Adrenal gland (tissue), 12 donors: Measurements from ENCODE around the gene RASA2. TPM values are rescaled to one million over a fixed set of nuclear protein-coding genes. Genes with fewer than 3 reads are reported as not detected.

Source experiments
- DNase-seq, 7 donors: peaks; one replicate each; pipeline ENCODE4 v3.0.0-alpha.2; 2019 to 2020
- H3K27ac ChIP-seq, 5 donors: fragments of 200-600 bp; sonication (generic) in 4 of 5; 1 replicate in 3 of 5; 2 replicates in 2 of 5; pipeline versions ENCODE4 v1.5.1 to v1.8.0; 2016 to 2020; ENCODE audit warnings: mild to moderate bottlenecking in 1 of 5
- H3K27me3 ChIP-seq: fragments of 200-600 bp; 2 replicates; pipeline ENCODE4 v1.8.0; 2021
- H3K36me3 ChIP-seq, 2 donors: fragments of 200-600 bp; replicated peaks in 1 of 2; 1 replicate in 1 of 2; 2 replicates in 1 of 2; pipeline versions ENCODE4 v1.5.1 to v1.8.0; 2018 to 2022
- H3K4me1 ChIP-seq, 2 donors: fragments of 200-600 bp; replicated peaks in 1 of 2; 1 replicate in 1 of 2; 2 replicates in 1 of 2; pipeline versions ENCODE4 v1.5.1 to v1.8.0; 2018 to 2021
- H3K4me3 ChIP-seq, 4 donors: fragments of 200-600 bp; sonication (generic) in 3 of 4; one replicate each; pipeline ENCODE4 v1.5.1; 2016 to 2018
- H3K9me3 ChIP-seq, 3 donors: fragments of 200-600 bp; sonication (generic) in 1 of 3; replicated peaks in 1 of 3; 1 replicate in 2 of 3; 2 replicates in 1 of 3; pipeline versions ENCODE4 v1.5.1 to v1.8.0; 2016 to 2021
- POLR2A ChIP-seq, 2 donors: fragments of 450-650 bp; IDR thresholded peaks; one replicate each; pipeline ENCODE4 v1.6.1; 2017; ENCODE audit warnings: antibody characterized with exemption in 2 of 2, mild to moderate bottlenecking in 2 of 2, moderate library complexity in 1 of 2
- WGBS, 4 donors: extraction: QIAGEN DNeasy Blood & Tissue Kit in 2 of 4; methylation state at CpG; one replicate each; pipeline versions ENCODE4 v1.1.5 to v1.1.7; 2013 to 2017; 5-methylcytosine and 5-hydroxymethylcytosine counted together
- intact Hi-C, 2 donors: fragments of 100-400 bp; cut with DNase I; formaldehyde crosslinking; loops; one replicate each; pipeline versions ENCODE4 v1.14.1 to v1.15.0; 2022 to 2023
- polyA plus RNA-seq, 3 donors: library from polyadenylated mRNA; stranded (reverse); fragments of 200-250 nt in 2 of 3; fragments of 350-450 nt in 1 of 3; fragmentation: Illumina TruSeq in 1 of 3; extraction: RNeasy Lipid Tissue Mini Kit (QIAGEN cat#74804) in 1 of 3; gene quantifications; one replicate each; pipeline ENCODE4 v1.2.3, GENCODE V29; 2013 to 2014
- total RNA-seq, 9 donors: library from RNA; depleted of rRNA in 4 of 9; stranded (reverse); fragments of >200 nt in 4 of 9; fragments of 120-200 nt in 1 of 9; fragmentation: NEBNext Ultra II Directional in 1 of 9; extraction: Animal tissue kit (Norgen Biotek cat#: 25700) in 1 of 9; gene quantifications; one replicate each; pipeline versions ENCODE4 v1.1.0 to v1.2.4, GENCODE V29; 2013 to 2023
- TF ChIP-seq, protein P1 (sequence below), 6 experiments: fragments of 450-650 bp in 4 of 6; fragments of 200-600 bp in 2 of 6; sonication (generic) in 1 of 6; IDR thresholded peaks; 1 replicate in 5 of 6; 2 replicates in 1 of 6; pipeline versions ENCODE4 v1.5.1 to v1.8.0; 2016 to 2021; ENCODE audit warnings: antibody characterized with exemption in 6 of 6, mild to moderate bottlenecking in 2 of 6, moderate library complexity in 1 of 6
- donor health status: healthy with polysubstance abuse.
- donor health status: Bipolar disorder and iron deficiency.
- donor health status: DM: yes; HTN: yes; CAD: no.
- donor health status: DM: no; HTN: no; CAD: no.
- donor health status: DM: no; HTN: no; CAD: no.
- donor health status: DM: yes; HTN: yes; CAD: no.

The RASA2 gene
- total and polyA plus RNA-seq, 12 donors = 5.7 to 52.5 (median 10.2) TPM

DNA sequence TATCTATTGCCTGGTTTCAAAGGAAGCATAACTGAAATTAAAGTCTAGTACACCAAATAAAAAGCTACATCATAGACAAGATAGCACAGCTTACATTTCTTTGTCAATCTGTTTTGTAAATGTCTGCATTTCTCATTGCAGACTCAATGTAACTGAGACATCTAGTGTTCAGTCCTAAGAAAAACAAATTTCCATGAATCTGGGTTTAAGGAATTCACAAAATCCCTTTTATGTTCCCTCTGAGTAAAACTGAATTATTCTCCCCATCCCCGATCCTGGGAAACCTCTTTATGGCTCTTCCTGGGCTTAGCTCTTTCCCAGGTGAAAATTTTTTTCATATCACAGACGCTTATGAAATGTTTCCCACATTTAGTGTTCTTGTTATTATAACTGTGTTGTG is 21.6 kb upstream of the RASA2 start:
- no peaks in the 10 kb centered on the region for H3K9me3 ChIP-seq
- no peaks in the 10 kb centered on the region for H3K36me3 ChIP-seq
- 46 to 54% (median 52%) methylated on average over 2 of the region's 2 CpGs for WGBS, 4 donors
- H3K27me3 ChIP-seq = no peaks in the 10 kb centered on the region
- TF ChIP-seq, protein P1, sequence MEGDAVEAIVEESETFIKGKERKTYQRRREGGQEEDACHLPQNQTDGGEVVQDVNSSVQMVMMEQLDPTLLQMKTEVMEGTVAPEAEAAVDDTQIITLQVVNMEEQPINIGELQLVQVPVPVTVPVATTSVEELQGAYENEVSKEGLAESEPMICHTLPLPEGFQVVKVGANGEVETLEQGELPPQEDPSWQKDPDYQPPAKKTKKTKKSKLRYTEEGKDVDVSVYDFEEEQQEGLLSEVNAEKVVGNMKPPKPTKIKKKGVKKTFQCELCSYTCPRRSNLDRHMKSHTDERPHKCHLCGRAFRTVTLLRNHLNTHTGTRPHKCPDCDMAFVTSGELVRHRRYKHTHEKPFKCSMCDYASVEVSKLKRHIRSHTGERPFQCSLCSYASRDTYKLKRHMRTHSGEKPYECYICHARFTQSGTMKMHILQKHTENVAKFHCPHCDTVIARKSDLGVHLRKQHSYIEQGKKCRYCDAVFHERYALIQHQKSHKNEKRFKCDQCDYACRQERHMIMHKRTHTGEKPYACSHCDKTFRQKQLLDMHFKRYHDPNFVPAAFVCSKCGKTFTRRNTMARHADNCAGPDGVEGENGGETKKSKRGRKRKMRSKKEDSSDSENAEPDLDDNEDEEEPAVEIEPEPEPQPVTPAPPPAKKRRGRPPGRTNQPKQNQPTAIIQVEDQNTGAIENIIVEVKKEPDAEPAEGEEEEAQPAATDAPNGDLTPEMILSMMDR (IDR thresholded peaks at IDR 0.05) = peak in 4 of 6 experiments; percentile 15 to 41 (median 28)
- no peak for TF ChIP-seq POLR2A (IDR thresholded peaks at IDR 0.05)
- H3K4me1 ChIP-seq = no peaks in the 10 kb centered on the region
- no peak overlapping the region for H3K27ac ChIP-seq
- H3K4me3 ChIP-seq = no peak overlapping the region
- intact Hi-C loops = no loop called here
- no peak for DNase-seq

DNA sequence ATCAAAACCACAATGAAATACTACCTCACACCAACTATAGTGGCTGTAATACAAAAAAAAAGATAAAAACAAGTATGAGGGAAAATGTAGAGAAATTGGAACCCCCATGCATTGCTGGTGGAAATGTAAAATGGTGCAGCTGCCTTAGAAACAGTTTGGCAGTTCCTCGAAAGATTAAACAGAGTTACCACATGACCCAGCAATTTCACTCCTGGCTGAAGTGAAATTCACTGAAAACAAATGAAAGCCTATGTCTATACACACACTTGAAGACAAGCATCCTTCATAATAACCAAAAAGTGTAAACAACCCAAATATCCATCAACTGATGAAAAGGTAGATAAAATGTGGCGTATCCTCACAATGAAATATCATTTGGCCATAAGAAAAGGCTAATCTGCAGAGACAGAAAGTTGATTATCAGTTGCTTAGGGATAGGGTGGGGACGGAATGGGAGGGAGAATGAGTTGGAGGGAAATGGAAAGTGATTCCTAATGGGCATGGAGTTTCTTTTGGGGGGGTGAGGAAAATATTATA is 20.1 kb upstream of the RASA2 start:
- TF ChIP-seq, protein P1 (IDR thresholded peaks at IDR 0.05) = no peak
- no peak for TF ChIP-seq POLR2A (IDR thresholded peaks at IDR 0.05)
- no peak for DNase-seq
- no peaks in the 10 kb centered on the region for H3K4me1 ChIP-seq
- H3K4me3 ChIP-seq = no peak overlapping the region
- no peaks in the 10 kb centered on the region for H3K9me3 ChIP-seq
- H3K36me3 ChIP-seq = no peaks in the 10 kb centered on the region
- intact Hi-C loops = no loop called here
- H3K27ac ChIP-seq = no peak overlapping the region
- WGBS, 4 donors = 79 to 93% (median 89%) methylated on average over 3 of the region's 3 CpGs
- H3K27me3 ChIP-seq = no peaks in the 10 kb centered on the region

- DNase-seq = no peak
- TF ChIP-seq, protein P1 (IDR thresholded peaks at IDR 0.05) = no peak
- TF ChIP-seq POLR2A (IDR thresholded peaks at IDR 0.05) = no peak
- Histone ChIP-seq H3K27ac (no peak overlapping the region), H3K36me3 (no peaks in the 10 kb centered on the region), H3K4me3 (no peak overlapping the region), H3K4me1 (no peaks in the 10 kb centered on the region), H3K9me3 (no peaks in the 10 kb centered on the region), H3K27me3 (no peaks in the 10 kb centered on the region)
- intact Hi-C loops = no loop called here
These were observed 17.1 kb upstream of the RASA2 start for GRCh38 chr3:141469720-141470119.

DNA sequence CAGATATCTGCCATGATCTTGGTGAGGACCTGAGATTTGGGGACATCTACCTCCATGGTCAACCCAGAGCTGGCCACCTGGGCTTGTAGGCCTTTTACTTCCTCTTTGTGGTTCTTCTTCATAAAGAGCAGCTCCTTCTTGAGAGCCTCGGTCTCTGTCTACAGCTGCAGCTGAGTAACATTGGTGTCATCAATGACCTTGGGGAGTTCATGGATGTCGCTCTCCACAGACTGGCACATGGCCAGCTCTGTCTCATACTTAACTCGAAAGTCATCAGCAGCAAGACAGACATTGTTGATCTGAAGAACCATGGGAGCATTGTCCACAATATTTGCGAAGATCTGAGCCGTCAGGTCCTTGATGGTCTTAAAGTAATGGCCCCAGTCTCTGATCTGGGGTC is 15.7 kb upstream of the RASA2 start:
- TF ChIP-seq, protein P1 (IDR thresholded peaks at IDR 0.05) = no peak
- TF ChIP-seq POLR2A (IDR thresholded peaks at IDR 0.05) = no peak
- DNase-seq = peak; percentile 70 to 88 (median 84)
- WGBS, 4 donors = 57 to 78% (median 63%) methylated on average over 5 of the region's 5 CpGs
- intact Hi-C loops = no loop called here
- H3K4me3 ChIP-seq = no peak overlapping the region
- H3K27ac ChIP-seq = peak overlapping the region in 1 of 5 donors; percentile 19
- H3K9me3 ChIP-seq = no peaks in the 10 kb centered on the region
- no peaks in the 10 kb centered on the region for H3K36me3 ChIP-seq
- no peaks in the 10 kb centered on the region for H3K27me3 ChIP-seq
- no peaks in the 10 kb centered on the region for H3K4me1 ChIP-seq
